OCI-LY1 (cell line): Measurements from ENCODE around the gene C6orf62.

Experiments used
- CTCF ChIP-seq: fragments of 200-600 bp; sonication (generic), shearing (Covaris generic); IDR thresholded peaks from 2 replicates; pipeline ENCODE4 v1.5.1; 2017; ENCODE audit warnings: mild to moderate bottlenecking, antibody characterized with exemption, low read length, moderate library complexity, mixed read lengths
- EZH2 ChIP-seq: fragments of 200-600 bp; sonication (generic), shearing (Covaris generic); IDR thresholded peaks from 2 replicates; pipeline ENCODE4 v1.8.0; 2017; ENCODE audit warnings: borderline replicate concordance, mixed run types, mild to moderate bottlenecking, antibody characterized with exemption, low read length, moderate library complexity, mixed read lengths

DNA sequence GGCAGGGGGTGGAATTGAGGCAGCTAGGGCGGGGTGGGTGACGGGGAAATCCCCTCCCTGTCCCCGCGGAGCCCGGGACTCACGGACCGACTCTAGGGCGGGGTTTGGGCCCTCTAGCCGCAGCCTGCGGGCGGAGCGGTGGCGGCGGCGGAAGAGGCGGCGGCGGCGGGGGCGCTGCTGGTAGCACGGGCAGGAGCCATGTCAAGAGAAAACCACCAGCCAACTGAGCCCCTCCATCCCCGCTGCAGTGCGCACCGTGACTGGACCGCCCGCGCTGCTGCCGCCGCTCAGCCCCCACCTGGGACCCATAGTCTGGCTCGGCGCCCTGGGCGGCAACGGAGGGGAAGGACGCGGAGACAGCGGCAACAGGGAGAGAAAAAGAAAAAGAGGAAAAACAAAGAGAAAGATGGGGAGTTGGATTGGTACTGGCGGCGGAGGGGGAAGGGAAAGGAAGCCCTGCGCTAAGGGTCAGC, 1.2 kb upstream of the C6orf62 start:
- TF ChIP-seq CTCF (0 out of 2 replicates have a peak, but pooled peaks have one; percentile 9), EZH2 (no peak)
